Measurements from ENCODE around the gene FGF12.

DNA sequence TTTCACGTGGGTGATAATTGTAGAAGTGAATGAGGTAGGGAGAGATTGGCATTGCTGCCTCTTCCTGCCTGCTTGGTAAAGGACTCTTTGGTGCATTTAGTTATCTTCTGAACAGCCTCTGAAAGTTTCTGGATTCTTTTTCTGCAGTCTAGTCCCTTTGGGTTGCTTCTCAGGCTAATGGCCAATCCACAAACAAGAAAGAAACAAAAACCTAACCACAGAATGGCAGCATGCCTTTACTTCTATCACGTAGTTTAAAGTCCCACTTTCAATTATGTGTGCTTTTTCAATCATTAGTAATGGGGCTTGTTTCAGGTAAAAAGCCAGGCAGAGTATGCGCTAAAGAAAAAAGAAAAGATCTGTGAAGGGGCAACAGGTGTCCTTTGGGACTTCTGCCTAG, 7.4 kb downstream of the FGF12 start:
- TF ChIP-seq POLR2A (IDR thresholded peaks at IDR 0.05), result no peak
- TF ChIP-seq, protein P1, sequence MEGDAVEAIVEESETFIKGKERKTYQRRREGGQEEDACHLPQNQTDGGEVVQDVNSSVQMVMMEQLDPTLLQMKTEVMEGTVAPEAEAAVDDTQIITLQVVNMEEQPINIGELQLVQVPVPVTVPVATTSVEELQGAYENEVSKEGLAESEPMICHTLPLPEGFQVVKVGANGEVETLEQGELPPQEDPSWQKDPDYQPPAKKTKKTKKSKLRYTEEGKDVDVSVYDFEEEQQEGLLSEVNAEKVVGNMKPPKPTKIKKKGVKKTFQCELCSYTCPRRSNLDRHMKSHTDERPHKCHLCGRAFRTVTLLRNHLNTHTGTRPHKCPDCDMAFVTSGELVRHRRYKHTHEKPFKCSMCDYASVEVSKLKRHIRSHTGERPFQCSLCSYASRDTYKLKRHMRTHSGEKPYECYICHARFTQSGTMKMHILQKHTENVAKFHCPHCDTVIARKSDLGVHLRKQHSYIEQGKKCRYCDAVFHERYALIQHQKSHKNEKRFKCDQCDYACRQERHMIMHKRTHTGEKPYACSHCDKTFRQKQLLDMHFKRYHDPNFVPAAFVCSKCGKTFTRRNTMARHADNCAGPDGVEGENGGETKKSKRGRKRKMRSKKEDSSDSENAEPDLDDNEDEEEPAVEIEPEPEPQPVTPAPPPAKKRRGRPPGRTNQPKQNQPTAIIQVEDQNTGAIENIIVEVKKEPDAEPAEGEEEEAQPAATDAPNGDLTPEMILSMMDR (IDR thresholded peaks at IDR 0.05), result no peak
